ENCODE measurements around the gene KRT40.

GRCh38 chr17:41002814-41003213, 18.7 kb upstream of the KRT40 start:
- no peak for TF ChIP-seq FOXM1 (IDR thresholded peaks at IDR 0.05; ENCODE audit: borderline replicate concordance, low read depth)
- no peak for TF ChIP-seq REST (IDR thresholded peaks at IDR 0.05; ENCODE audit: low read depth)
- TF ChIP-seq, protein P1, sequence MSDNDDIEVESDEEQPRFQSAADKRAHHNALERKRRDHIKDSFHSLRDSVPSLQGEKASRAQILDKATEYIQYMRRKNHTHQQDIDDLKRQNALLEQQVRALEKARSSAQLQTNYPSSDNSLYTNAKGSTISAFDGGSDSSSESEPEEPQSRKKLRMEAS (IDR thresholded peaks at IDR 0.05) = no peak
- no peak for TF ChIP-seq YY1 (IDR thresholded peaks at IDR 0.05; ENCODE audit: low read depth)
- TF ChIP-seq CEBPB (IDR thresholded peaks at IDR 0.05) = no peak
- TF ChIP-seq TAF1 (IDR thresholded peaks at IDR 0.05; ENCODE audit: low read depth) = no peak
- TF ChIP-seq EP300 (IDR thresholded peaks at IDR 0.05; ENCODE audit: borderline replicate concordance) = no peak
- TF ChIP-seq CREB1 (IDR thresholded peaks at IDR 0.05; ENCODE audit: low read depth) = no peak

Data from Ishikawa (cell line).